H9 (cell line): ENCODE data around the gene STAC2. TPM values are rescaled to one million over a fixed set of nuclear protein-coding genes. Genes with fewer than 3 reads are reported as not detected.

Experiments used
- DNase-seq: peaks from one replicate; pipeline ENCODE4 v3.0.0-alpha.2; 2017
- H2AFZ ChIP-seq: one replicate; pipeline ENCODE4 v1.6.1; 2013; ENCODE audit warnings: mild to moderate bottlenecking, low read length, control low read depth, moderate library complexity
- H2AK5ac ChIP-seq: 2 replicates; pipeline ENCODE4 v1.6.1; 2013; ENCODE audit warnings: low read length, control low read depth, mixed read lengths; ENCODE audit not compliant: insufficient read length
- H2BK120ac ChIP-seq: one replicate; pipeline ENCODE4 v1.6.1; 2013; ENCODE audit warnings: low read depth, mild to moderate bottlenecking, low read length, control low read depth, inconsistent platforms; ENCODE audit not compliant: poor library complexity, severe bottlenecking
- H2BK12ac ChIP-seq: 2 replicates; pipeline ENCODE4 v1.6.1; 2013; ENCODE audit warnings: low read length, control low read depth, mixed read lengths, low read depth; ENCODE audit not compliant: insufficient read length
- H2BK15ac ChIP-seq: 2 replicates; pipeline ENCODE4 v1.6.1; 2013; ENCODE audit warnings: low read depth, low read length, control low read depth
- H2BK20ac ChIP-seq: one replicate; pipeline ENCODE4 v1.6.1; 2013; ENCODE audit warnings: low read depth, mild to moderate bottlenecking, low read length, control low read depth, inconsistent platforms; ENCODE audit not compliant: poor library complexity, severe bottlenecking
- H2BK5ac ChIP-seq: 2 replicates; pipeline ENCODE4 v1.6.1; 2013; ENCODE audit warnings: low read length, control low read depth, mixed read lengths; ENCODE audit not compliant: insufficient read length
- H3K14ac ChIP-seq: 2 replicates; pipeline ENCODE4 v1.6.1; 2013; ENCODE audit warnings: low read length, control low read depth; ENCODE audit not compliant: insufficient read depth
- H3K18ac ChIP-seq: 2 replicates; pipeline ENCODE4 v1.6.1; 2013; ENCODE audit warnings: low read depth, mild to moderate bottlenecking, mixed read lengths, low read length, control low read depth; ENCODE audit not compliant: insufficient read length
- H3K23ac ChIP-seq: 2 replicates; pipeline ENCODE4 v1.6.1; 2013; ENCODE audit warnings: low read length, control low read depth, mixed read lengths, low read depth; ENCODE audit not compliant: insufficient read length
- H3K23me2 ChIP-seq: 2 replicates; pipeline ENCODE4 v1.6.1; 2013; ENCODE audit warnings: low read depth, mild to moderate bottlenecking, mixed read lengths, low read length, control low read depth; ENCODE audit not compliant: insufficient read length, poor library complexity, severe bottlenecking
- H3K27ac ChIP-seq: 2 replicates; pipeline ENCODE4 v1.5.1; 2013; ENCODE audit warnings: low read length, control low read depth, mixed read lengths, low read depth; ENCODE audit not compliant: insufficient read length
- H3K27me3 ChIP-seq: 2 replicates; pipeline ENCODE4 v1.6.1; 2013; ENCODE audit warnings: low read length, control low read depth, inconsistent platforms; ENCODE audit not compliant: insufficient read depth
- H3K4ac ChIP-seq: 2 replicates; pipeline ENCODE4 v1.6.1; 2013; ENCODE audit warnings: low read depth, mild to moderate bottlenecking, control low read depth, inconsistent platforms, low read length, moderate library complexity
- H3K4me1 ChIP-seq: 2 replicates; pipeline ENCODE4 v1.6.1; 2013; ENCODE audit warnings: low read length, control low read depth, inconsistent platforms; ENCODE audit not compliant: insufficient read depth
- H3K4me2 ChIP-seq: 2 replicates; pipeline ENCODE4 v1.6.1; 2013; ENCODE audit warnings: low read length, control low read depth, mixed read lengths; ENCODE audit not compliant: insufficient read length, insufficient read depth
- H3K56ac ChIP-seq: 2 replicates; pipeline ENCODE4 v1.6.1; 2013; ENCODE audit warnings: low read depth, mild to moderate bottlenecking, mixed read lengths, low read length, control low read depth; ENCODE audit not compliant: insufficient read length
- H3K79me1 ChIP-seq: 2 replicates; pipeline ENCODE4 v1.6.1; 2013; ENCODE audit warnings: low read depth, mild to moderate bottlenecking, moderate library complexity, low read length, control low read depth, inconsistent platforms; ENCODE audit not compliant: insufficient read depth, poor library complexity, severe bottlenecking
- H3K79me2 ChIP-seq: 2 replicates; pipeline ENCODE4 v1.6.1; 2013; ENCODE audit warnings: low read length, control low read depth, inconsistent platforms; ENCODE audit not compliant: insufficient read depth
- H3K9ac ChIP-seq: 2 replicates; pipeline ENCODE4 v1.6.1; 2013; ENCODE audit warnings: low read length, control low read depth, mixed read lengths; ENCODE audit not compliant: insufficient read length; ENCODE audit errors: extremely low read depth
- H3K9me3 ChIP-seq: one replicate; pipeline ENCODE4 v1.6.1; 2013; ENCODE audit warnings: low read depth, low read length, inconsistent platforms; ENCODE audit not compliant: control insufficient read depth
- H3T11ph ChIP-seq: one replicate; pipeline ENCODE4 v1.6.1; 2013; ENCODE audit warnings: mild to moderate bottlenecking, low read length, control low read depth, inconsistent platforms
- H4K20me1 ChIP-seq: one replicate; pipeline ENCODE4 v1.6.1; 2013; ENCODE audit not compliant: control insufficient read depth, insufficient read length, insufficient read depth
- H4K5ac ChIP-seq: 2 replicates; pipeline ENCODE4 v1.6.1; 2013; ENCODE audit warnings: low read depth, mild to moderate bottlenecking, mixed read lengths, low read length, control low read depth; ENCODE audit not compliant: insufficient read length
- H4K8ac ChIP-seq: replicated peaks from 2 replicates; pipeline ENCODE4 v1.6.1; 2013; ENCODE audit warnings: low read length, control low read depth, mixed read lengths, low read depth; ENCODE audit not compliant: insufficient read length
- H4K91ac ChIP-seq: 2 replicates; pipeline ENCODE4 v1.6.1; 2013; ENCODE audit warnings: low read depth, mild to moderate bottlenecking, moderate library complexity, mixed read lengths, low read length, control low read depth; ENCODE audit not compliant: insufficient read length
- H3K27ac Mint-ChIP-seq, 3 experiments: 2 replicates in 2 of 3; 3 replicates in 1 of 3; pipeline ENCODE4 v1.8.0; 2020 to 2021; ENCODE audit warnings: mixed read lengths in 3 of 3, mild to moderate bottlenecking in 1 of 3, moderate library complexity in 1 of 3
- H3K27me3 Mint-ChIP-seq: 2 replicates; pipeline ENCODE4 v1.8.0; 2021; ENCODE audit warnings: low read depth, mild to moderate bottlenecking, moderate library complexity, mixed read lengths
- H3K36me3 Mint-ChIP-seq, 3 experiments: 2 replicates in 2 of 3; 3 replicates in 1 of 3; pipeline ENCODE4 v1.8.0; 2020 to 2021; ENCODE audit warnings: low read depth in 3 of 3, mixed read lengths in 3 of 3; ENCODE audit not compliant: insufficient read depth in 1 of 3
- H3K4me1 Mint-ChIP-seq, 2 experiments: 2 replicates each; pipeline ENCODE4 v1.8.0; 2020; ENCODE audit warnings: mixed read lengths in 2 of 2
- H3K4me3 Mint-ChIP-seq, 2 experiments: 2 replicates in 1 of 2; 3 replicates in 1 of 2; pipeline ENCODE4 v1.8.0; 2020 to 2021; ENCODE audit warnings: mild to moderate bottlenecking in 2 of 2, mixed read lengths in 2 of 2, moderate library complexity in 1 of 2
- H3K9me3 Mint-ChIP-seq, 2 experiments: 2 replicates in 1 of 2; 3 replicates in 1 of 2; pipeline ENCODE4 v1.8.0; 2020; ENCODE audit warnings: mild to moderate bottlenecking in 2 of 2, mixed read lengths in 2 of 2, moderate library complexity in 1 of 2
- CTCF ChIP-seq: fragments of 200-600 bp; sonication (generic); conservative IDR thresholded peaks from 3 replicates; pipeline ENCODE4 v1.8.0; 2021; ENCODE audit warnings: antibody characterized with exemption, mild to moderate bottlenecking
- WGBS: extraction: QIAGEN DNeasy Blood & Tissue Kit; methylation state at CpG from one replicate; pipeline ENCODE4 v1.1.7; 2013; ENCODE audit warnings: missing lambda C conversion rate, low lambda C conversion rate, mixed read lengths; ENCODE audit not compliant: insufficient read length; ENCODE audit errors: extremely low coverage; 5-methylcytosine and 5-hydroxymethylcytosine counted together
- total RNA-seq: library from RNA; stranded (reverse); gene quantifications from 2 replicates; pipeline ENCODE4 v1.2.1, GENCODE V29; 2021

STAC2 gene
- total RNA-seq, 1 experiment from 2014 or later = 2.5 TPM

- Histone ChIP-seq H3K56ac (no peak within 1 kb of the TSS), H3K27me3 (no peaks in the 10 kb centered on the region), H3K9ac (peak within 1 kb of the TSS; percentile 43), H4K5ac (no peak within 1 kb of the TSS), H3K9me3 (no peaks in the 10 kb centered on the region), H4K91ac (no peak within 1 kb of the TSS), H2BK5ac (no peak within 1 kb of the TSS), H3K23ac (no peak within 1 kb of the TSS), H3K27ac (no peak within 1 kb of the TSS), H2BK120ac (no peak within 1 kb of the TSS), H3K79me2 (peaks cover 9% of the 10 kb centered on the region; the same call in 1 of the 2 replicates), H2BK20ac (no peak within 1 kb of the TSS), H4K20me1 (peaks cover 4% of the 10 kb centered on the region), H3K4ac (no peak within 1 kb of the TSS), H2BK15ac (no peak within 1 kb of the TSS), H2BK12ac (no peak within 1 kb of the TSS), H3K14ac (peak within 1 kb of the TSS; percentile 68), H3T11ph (no peak within 1 kb of the TSS), H2AK5ac (no peak within 1 kb of the TSS), H3K4me1 (peaks cover 4% of the 10 kb centered on the region; the same call in 1 of the 2 replicates), H3K4me2 (peak within 1 kb of the TSS; percentile 68), H3K79me1 (peaks cover 4% of the 10 kb centered on the region), H4K8ac (no peak within 1 kb of the TSS), H2AFZ (no peak within 1 kb of the TSS), H3K23me2 (peaks cover 15% of the 10 kb centered on the region), H3K18ac (no peak within 1 kb of the TSS)
- H3K27me3 Mint-ChIP-seq = no peaks in the 10 kb centered on the region
- peaks cover 29 to 39% (median 38%) of the 10 kb centered on the region in 3 experiments for H3K36me3 Mint-ChIP-seq
- peak; percentile 95 for DNase-seq
- peak within 1 kb of the TSS in 2 of 3 experiments; percentile 80 to 88; a peak in 3 of 7 replicates for H3K27ac Mint-ChIP-seq
- H3K4me1 Mint-ChIP-seq = peaks cover 37 to 55% of the 10 kb centered on the region in 2 experiments
- no peak for TF ChIP-seq CTCF
- H3K9me3 Mint-ChIP-seq = peaks cover 0 to 7% of the 10 kb centered on the region in 2 experiments; a peak in 1 of 5 replicates
- peak within 1 kb of the TSS; percentile 98 for H3K4me3 Mint-ChIP-seq
- WGBS = no CpG with 5 or more reads among the region's 55 CpGs
These were observed 28.2 kb downstream of the STAC2 start, which contains the start of gene CACNB1 for GRCh38 chr17:39197380-39198185. Gene CACNB1 (minus strand): TSS chr17:39197669. CDS start chr17:39197495, 174 bp downstream.
